HG03558 (cell line): ENCODE data around the gene TRDN.
"Not testable (repeated sequence)": the region's sequence is repeated elsewhere in the genome, so short reads cannot be mapped to it uniquely, and the experiment has no call there.

Experiments
- ATAC-seq: cut with Tn5 transposase; IDR thresholded peaks from one replicate; pipeline ENCODE4 v1.9.1; 2021; ENCODE audit warnings: moderate number of reproducible peaks; ENCODE audit not compliant: unreplicated experiment; ENCODE audit errors: extremely low read depth

Gene TRDN

GRCh38 chr6:123570813-123571684 lies 65.7 kb downstream of the TRDN start:
- no peak for ATAC-seq

- ATAC-seq = no peak
Observed at GRCh38 chr6:123569575-123569974, 67.2 kb downstream of the TRDN start.

DNA sequence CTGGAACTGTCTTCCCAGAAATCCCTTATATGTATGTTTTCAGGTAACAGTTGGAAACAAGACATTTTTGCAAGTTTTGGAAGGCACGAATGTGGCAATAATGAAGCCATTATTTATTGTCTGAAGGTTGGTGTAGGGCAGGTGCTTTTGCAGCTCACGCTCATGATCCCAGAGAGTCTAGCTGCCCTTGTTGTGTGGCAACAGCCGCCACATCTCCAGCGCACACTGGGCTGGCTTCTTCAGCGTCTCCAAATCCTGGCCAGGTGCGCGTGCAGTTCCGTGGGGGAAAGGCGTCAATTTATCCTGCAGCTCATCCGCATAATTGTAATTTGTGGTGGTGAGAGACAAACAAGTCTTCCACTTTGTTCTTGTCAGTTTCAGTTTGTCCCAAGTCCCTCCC lies 71.2 kb downstream of the TRDN start:
- no peak for ATAC-seq

GRCh38 chr6:123564361-123564760 lies 72.4 kb downstream of the TRDN start:
- ATAC-seq = no peak

DNA sequence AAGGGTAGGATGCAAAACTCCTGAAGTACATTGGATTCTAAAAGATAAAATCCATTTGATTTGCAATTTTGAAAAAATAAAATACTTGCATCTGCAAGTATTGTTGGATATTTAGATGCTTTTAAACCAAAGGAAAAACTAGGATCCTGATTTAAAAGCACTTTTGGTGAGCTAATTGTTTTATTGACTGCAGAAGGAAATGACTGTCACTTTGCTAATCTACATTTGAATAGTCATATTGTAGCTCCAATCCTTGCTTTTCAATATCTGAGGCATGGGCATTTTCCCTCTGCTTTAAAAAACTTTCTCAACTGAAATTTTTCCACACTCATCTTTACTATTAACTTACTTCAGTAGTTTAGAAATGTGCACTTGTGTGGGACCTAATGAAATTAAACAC lies 74.1 kb downstream of the TRDN start:
- ATAC-seq = no peak

DNA sequence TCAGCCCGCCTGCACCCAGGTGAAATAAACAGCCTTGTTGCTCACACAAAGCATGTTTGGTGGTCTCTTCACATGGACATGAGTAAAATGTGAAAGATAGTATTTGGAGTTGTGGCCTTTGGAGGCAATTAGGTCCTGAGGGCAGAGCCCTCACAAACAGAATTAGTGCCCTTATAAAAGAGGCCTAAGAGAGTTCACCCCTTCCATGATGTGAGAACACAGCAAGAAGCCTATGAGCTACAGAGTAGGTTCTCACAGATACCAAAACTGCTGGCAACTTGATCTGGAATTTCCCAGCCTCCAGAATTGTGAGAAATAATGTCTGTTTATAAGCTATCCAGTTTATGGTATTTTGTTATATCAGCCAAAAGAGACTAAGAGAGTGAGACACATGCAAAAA lies 74.5 kb downstream of the TRDN start:
- no peak for ATAC-seq

GRCh38 chr6:123559816-123560215 lies 76.9 kb downstream of the TRDN start:
- not testable (repeated sequence) for ATAC-seq

DNA sequence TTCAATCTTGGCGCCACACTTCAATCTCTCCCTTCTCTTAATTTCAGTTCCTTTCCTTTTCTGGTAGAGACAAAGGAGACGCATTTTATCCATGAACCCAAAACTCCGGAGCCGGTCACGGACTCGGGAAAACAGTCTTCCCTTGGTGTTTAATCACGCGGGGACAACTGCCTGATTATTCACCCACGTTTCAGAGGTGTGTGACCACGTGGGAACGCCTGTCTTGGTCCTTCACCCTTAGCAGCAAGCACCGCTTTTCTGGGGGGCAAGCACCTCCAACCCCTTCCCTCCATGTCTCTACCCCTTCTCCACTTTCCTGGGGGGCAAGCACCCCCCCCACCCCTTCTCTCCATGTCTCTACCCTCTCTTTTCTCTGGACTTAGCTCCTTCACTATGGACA lies 79.3 kb downstream of the TRDN start:
- not testable (repeated sequence) for ATAC-seq

DNA sequence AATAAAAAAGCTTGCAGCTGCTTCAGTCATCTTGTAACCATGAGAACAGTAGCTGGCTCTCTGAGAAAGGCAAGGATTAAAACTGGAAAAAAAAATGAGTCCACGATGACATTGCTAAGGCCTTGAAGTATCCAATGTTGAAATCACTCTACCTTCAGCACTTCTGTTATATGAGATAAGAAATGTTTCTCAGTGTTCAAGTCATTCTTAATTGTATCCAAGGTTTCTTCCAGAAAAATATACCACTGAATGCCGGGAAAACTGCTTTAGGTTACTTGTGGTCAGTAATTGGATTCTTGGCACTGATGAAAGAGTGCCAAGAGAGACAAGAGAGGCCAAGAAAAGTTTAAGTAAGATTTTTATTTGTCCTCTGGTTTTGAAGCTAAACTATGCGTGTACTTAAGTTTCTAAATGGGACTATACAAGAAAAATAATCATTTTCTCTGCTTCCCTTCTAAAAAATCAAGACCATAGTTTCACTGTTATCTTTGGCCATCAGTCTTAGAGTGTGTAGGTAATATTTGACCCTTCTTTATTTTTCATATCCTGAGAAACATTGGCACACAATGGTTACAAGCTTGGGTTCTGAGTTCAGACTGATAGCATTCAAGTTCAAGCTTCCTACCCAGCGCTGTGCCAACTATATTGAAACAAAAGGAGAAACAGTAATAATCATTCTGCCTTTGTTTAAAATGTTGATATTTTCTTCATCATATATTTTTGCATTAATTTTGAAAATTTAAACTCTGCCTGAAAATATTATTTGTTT lies 84.6 kb downstream of the TRDN start:
- ATAC-seq = no peak

DNA sequence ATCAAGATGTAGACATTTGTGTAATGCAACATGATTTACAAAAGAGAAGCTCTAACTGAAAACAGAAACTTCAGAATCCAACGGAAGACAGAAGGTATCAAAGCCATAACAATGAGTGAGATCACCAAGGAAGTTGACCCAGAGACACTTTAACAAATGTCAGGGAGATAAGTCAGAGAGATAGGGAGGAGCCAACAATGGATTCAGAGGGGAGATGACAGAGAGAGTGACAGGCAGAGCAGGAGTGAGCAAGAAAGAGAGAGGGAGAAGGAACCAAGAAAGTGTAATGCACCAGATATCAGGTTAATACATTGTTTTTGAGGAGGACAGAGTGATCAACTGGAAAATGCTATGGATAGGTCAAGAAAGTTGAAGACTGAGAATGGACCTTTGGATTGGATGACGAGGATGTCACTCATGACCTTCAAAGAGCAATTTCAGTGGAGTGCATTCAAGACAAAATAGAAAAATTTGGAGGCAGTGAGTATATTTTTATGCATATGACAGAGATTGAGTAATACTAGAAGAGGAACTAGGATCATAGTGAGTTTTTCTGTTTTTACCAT lies 86.6 kb downstream of the TRDN start:
- no peak for ATAC-seq

DNA sequence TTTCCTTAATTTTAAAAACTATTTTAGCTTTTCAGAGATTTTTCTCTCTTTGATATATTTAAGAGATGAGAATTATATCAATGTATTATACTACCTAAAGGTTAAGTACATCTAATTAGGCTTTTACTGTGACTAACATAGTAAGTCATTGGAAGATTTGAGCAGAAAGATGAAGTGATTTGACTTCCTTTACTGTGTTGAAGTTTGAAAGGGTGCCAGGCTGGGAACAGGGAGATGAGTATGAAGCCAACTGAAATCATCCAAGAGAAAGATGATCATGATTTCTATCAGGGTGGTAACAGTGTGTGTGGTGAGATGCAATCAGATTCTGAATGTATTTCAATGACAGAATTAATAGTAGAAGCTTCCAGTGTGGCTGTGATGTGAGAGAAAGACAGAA lies 87.3 kb downstream of the TRDN start:
- ATAC-seq = no peak

GRCh38 chr6:123547216-123547978 lies 89.4 kb downstream of the TRDN start:
- no peak for ATAC-seq

DNA sequence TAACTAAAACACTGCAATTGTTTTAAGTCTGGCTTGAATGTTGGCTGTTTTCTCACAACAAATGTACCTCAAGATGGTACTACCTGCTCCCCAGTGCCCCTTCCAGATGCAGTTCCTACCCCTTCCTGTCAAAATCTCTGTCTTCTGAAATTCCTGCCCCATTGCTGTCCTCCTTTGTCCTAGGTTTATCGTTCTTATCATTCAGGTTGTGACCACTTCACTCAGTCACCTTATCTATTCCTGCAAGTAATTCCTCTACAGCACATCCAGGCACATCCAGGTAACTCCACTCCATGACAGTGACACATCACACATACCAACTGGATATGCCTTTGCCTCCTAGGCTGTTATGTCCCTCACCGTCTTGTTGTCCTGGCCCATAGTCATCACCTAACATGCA lies 90.2 kb downstream of the TRDN start:
- no peak for ATAC-seq

- ATAC-seq = no peak
Observed at GRCh38 chr6:123541462-123541861, 95.3 kb downstream of the TRDN start.

GRCh38 chr6:123533862-123534648 lies 102.7 kb downstream of the TRDN start:
- ATAC-seq = no peak

DNA sequence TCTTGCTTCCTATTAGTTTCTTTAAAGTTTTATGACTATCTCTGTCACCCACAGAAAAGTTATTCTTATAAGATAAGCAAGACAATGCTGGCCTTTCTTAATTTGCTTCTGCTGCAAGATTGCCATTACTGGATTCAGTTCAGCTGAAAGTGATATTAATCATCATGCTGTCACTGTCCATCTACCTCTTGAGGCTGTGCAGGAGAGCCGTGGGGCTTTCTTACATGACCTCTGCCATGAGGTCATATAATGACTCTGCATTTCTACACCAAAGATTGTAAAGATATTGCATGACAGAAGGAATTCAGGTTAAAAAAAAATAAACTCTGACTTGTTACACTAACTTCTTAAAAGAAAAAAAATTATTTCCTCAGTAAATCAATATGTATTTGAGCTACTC lies 106.9 kb downstream of the TRDN start:
- ATAC-seq = no peak

DNA sequence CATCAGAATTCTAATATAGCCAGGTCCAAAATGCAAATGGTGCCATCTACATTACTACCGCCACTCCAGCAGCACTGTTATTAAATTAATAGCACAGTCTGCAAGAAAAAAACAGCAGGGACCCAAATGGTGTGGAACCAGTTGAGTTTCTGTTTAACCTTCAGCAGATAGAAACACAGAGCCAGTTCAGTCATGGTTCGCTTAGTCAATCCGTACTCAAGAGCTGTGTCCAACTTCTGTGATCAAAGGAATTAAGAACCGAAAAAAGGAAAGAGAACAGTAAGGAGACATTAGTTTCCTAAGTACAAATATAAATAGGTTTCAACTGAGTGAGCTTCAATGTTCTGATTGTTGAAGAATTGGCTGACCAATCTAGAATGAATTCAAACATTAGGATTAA lies 107.7 kb downstream of the TRDN start:
- no peak for ATAC-seq

DNA sequence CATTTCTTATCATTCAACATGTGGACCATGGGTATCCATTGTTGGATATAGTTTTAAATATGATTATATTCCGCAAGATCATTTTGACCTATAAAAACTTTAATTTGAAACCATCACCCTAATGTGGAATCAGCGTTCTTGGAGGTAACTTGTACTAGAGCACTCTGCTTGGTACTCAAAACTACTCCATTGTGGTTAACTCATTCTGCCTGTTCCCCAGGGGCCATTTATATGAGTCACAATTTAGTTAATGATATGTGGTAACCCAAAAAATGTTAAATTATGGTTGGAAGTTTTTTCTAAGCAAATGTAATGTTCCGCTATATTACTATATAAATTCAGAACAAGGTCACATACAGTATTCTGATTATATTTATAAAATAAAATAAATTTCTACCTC lies 109.3 kb downstream of the TRDN start:
- no peak for ATAC-seq

DNA sequence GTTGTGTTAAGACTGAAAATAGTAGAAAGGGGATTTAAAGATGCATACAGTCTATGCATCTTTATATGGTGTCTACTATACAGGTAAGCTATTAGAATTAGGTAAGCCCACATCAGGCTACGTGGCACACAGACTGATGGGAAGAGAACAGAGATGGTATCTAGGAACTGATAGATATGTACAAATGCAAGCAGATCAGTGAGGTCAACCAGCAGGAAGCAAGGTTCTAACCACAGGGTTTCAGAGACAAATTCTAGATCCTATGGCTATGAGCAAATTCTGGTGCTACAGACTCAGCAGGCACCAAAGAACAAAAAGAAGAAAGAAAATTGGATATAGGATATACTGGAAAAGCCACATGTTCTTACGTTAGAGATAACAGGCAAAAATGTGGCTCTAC lies 110.6 kb downstream of the TRDN start:
- ATAC-seq = no peak

DNA sequence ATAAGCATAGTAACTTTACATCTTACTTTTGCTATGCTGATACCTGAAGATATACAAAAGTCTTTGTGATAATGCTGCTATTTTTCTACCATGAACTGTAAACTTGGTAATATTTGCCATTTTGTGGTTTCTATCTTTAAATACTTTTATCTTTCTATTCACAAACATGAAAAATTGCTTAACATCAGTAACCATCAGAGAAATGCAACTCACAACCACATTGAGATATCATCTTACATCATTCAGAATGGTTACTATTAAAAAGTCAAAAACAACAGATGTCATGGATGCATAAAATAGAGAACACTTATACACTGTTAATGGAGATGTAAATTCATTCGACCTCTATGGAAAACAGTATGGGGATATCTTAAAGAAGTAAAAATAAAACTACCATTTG lies 112.0 kb downstream of the TRDN start:
- ATAC-seq = no peak
